ENCODE data around the gene SH2D1A.
"Not testable (repeated sequence)": the region's sequence is repeated elsewhere in the genome, so short reads cannot be mapped to it uniquely, and the experiment has no call there.

The SH2D1A gene

DNA sequence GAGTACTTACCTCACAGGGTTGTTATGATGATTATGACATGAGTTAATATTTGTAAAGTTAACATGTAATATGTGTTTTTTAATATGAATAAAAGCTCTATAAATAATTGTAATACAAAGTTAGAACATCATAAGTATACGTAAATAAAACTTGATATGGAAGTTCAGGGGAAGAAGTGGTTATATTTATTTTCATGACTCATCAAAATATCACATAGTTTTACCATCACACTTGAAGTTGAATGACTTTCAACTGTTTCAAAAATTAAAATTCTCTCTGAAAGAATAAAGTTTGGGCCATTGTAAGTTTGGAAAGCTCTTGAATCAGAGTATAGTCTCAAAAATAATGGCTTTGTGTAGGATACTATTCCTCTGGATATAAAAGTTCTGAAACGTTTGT, 8.3 kb downstream of the SH2D1A start:
- no peak for DNase-seq (ENCODE audit: low spot score)

DNA sequence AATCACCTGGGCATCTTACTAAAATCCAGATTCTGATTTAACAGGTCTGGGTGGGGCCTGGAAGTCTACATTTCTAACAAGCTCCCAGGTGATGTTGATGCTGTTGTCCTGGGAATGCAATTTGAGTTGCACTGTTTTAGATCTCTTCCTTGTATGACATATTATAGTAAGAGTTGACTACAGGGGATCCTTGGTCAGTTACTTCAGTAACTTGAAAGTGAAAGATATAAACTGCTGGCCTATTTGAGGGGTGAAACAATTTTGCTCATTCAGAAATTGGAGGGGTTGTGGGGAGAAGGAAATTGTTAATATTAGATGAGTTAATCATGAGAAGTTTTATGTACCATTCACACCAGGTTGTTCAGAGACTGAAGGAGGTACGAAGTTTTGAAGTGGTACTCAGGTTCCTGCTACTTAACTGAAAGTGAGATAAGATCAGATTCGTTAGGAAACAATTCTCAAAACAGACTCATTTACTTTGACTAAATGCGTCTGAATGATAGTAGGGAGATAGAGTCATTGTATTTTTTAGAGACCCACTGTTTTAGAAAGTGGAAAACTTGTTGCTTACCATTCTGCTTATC, 12.5 kb downstream of the SH2D1A start:
- no peak for DNase-seq (ENCODE audit: low spot score)

DNA sequence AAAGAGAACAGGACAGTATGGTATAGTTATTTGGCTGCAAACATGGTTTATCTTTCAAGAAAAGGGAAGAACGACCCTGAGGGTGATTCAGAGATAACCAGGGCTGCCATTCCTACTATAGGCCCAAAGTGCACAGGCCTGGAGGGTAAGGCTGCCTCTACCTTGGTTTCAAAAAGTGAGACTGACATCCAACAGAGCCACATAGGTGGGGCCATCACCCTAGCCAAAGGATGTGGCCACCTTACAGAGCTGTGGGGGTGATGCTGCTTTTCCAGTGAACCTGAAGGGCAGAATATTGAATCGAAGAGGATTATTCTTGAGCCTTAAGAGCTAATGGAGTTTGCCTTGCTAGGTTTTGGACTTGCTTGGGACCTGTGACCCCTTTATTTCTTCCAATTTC, 15.7 kb downstream of the SH2D1A start:
- DNase-seq (ENCODE audit: low spot score), result no peak

DNA sequence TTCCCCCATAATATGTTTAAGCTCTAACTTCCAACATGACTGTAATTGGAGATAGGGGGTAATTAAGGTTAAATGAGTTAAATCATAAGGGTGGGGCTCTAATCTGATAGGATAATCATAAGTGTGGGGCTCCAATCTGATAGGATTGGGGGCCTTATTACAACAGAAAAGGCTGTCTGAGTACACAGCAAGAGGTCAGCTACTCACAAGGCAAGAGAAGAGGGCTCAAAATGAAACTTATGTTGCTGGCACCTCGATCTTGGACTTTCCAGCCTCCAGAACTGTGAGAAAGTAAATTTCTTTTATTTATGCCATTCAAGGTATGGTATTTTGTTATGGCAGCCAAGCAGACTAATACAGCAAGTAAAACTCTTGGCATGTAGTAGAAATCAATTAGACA, 16.4 kb downstream of the SH2D1A start:
- no peak for DNase-seq (ENCODE audit: low spot score)

DNA sequence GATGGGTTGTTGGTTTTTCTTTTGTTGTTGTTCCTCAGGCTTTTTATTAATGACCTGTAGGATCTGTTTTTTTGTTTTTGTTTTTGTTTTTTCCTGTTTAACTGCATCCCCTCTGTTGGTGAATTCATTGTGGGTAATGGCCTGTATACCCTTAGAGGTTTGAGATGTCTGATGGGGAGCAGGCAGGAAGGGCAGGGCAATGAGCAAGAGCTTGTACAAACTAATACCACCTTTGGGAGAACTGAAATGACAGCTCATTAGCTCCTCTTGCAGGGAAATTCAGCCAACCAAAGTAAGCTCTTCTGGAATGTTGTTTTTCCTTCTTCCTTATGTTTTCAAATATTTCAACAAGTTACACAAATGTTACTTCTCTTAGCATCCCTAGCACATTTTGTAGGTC, 23.4 kb downstream of the SH2D1A start:
- DNase-seq (ENCODE audit: low spot score), result no peak

DNA sequence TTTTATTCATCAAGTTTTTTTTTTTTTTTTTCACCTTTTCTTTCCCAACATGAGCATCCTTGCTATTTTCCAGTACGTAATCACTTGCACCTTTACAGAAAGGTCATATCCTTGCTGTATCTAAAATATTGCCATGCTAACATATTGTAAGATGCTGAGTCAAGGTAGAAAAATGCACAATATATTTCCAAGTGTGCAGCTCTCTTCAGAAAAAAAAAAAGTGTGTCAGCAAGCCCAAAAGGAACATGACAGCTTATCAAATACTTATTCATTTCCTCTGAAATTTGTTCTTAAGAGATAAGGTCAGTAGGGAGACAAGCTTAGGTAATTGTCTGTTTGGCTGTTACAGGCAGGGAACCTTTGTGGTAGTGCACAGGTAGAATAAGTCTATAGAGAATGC, 27.0 kb downstream of the SH2D1A start:
- DNase-seq (ENCODE audit: low spot score), result no peak

DNA sequence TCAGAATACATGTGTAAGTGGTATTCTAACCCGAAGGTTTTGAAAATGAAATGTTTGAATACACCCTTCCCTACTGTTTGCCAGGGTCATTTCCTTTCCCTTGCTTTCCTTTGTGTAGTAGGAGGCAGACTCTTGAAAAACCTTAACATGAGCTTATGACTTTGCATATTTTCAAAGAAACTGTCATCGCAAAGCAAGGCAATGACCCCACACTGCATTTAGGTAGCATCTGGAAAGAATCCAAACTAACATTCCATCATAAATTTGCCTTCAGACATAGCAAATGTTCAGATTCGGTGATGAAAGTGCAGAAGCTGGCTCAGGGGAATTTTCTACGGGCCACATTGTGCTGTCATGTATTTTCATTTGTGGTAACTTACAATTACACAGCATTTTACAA, 32.3 kb downstream of the SH2D1A start:
- DNase-seq (ENCODE audit: low spot score), result no peak

DNA sequence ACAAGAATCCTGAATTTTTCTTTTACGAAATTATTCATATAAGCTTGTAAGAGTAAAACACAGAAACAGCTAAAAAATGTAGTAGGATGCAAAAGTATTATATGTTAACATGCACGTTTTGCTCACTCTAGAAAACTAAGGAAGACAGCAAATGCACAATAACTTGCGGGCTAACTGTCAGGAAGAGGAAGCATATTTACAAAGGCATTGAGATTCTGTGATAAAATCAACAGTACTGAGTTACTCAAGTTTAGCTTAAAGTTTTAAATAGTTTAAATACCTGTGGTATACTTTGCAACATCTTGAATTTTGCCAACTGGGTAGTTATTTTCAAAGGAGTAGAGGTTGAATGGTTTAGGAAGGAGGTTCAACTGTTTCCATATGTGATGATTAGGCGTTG, 37.0 kb downstream of the SH2D1A start:
- DNase-seq (ENCODE audit: low spot score), result no peak

DNA sequence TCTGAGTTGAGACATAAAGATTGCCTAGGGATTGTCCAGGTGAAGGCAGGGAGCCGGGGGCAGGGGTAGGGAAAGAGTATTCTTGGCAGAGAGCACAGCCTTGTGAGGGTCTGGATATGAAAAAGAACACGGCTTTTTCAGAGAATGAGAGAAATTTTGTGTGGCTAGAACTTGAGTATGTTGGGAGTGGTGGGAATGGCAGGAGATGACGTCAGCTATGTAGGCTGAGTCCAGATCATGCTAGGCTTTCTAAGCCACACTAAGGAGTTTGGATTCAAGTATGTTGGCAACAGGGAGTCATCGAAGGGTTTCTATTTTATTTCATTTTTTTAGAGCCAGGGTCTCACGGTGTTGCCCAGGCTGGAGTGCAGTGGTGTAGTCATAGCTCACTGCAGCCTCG, 40.0 kb downstream of the SH2D1A start:
- DNase-seq (ENCODE audit: low spot score), result no peak

DNA sequence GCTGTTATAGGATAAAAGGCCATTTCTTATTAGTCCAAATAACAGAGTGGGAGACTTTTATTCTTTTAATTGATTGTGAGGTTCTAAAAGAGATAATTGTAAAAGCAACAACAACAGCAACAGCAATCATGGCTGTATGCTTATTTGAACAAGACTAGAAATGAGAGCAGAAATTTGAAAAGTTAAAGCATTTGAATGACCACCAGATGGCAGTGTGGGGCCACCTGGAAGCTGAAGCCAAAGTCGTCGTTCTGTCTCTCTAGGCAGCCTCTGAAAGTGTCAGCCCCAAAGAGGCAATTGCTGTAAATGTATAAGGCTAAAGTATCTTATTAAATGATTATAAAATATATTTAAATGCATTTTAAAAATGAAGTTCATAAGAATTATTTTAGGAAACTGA, 42.2 kb downstream of the SH2D1A start:
- peak; percentile 10 for DNase-seq (ENCODE audit: low spot score)

DNA sequence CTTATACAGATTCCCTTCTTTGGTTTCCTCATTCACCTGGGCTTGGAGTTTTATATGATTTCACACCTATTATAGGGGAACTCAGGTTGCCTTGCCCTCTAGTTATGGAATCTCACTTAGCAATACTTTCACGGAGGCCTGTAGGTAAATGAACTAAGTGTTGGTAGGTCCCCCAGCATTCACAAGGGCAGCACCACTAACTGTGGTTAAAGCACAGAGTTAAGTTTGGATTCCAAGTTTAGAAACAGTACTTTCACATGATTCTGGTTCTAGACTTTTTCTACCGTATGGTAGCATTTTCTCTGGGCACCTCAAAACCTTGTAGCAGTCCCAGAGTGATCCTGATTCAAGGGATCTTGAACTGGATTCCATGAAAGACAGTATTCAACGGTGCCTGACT, 46.4 kb downstream of the SH2D1A start:
- no peak for DNase-seq (ENCODE audit: low spot score)

DNA sequence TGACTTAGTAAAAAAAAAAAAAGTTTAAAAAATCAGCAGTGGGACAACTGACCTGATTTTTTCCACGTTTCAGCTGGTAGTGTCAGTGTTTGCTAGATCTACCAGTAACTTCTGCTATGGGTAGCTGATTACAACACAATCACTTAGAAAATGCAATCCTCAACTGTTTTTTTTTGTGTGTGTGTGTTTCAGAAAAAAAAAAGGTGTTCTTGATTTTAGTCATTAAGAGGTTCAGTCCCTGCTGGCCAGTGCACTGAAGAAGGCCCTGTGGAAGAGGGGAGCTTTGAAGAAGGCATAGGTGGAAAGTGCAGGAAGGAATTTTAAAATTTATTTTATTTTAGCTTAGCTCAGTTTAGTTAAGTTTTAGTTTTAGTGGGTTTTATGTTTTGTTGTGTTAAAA, 46.9 kb downstream of the SH2D1A start:
- DNase-seq (ENCODE audit: low spot score), result no peak

DNA sequence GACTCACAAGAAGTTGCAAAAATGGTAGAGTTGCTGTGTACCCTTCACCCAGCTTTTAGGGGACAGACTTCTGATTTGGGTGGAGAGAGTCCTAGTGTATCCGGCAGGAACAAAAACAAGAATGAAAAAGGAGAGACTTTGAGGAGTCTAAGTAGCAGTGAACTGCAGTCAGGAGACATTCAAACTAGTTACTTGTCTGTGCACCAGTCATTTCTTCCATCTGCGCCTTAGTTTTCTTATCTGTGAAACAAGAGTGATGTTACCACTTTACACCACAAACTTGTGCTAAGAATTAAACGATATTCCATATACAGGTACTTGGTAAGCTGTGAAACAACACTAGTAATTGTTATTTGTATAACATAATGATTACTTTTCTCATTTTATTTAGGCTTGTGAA, 47.3 kb downstream of the SH2D1A start:
- no peak for DNase-seq (ENCODE audit: low spot score)

DNA sequence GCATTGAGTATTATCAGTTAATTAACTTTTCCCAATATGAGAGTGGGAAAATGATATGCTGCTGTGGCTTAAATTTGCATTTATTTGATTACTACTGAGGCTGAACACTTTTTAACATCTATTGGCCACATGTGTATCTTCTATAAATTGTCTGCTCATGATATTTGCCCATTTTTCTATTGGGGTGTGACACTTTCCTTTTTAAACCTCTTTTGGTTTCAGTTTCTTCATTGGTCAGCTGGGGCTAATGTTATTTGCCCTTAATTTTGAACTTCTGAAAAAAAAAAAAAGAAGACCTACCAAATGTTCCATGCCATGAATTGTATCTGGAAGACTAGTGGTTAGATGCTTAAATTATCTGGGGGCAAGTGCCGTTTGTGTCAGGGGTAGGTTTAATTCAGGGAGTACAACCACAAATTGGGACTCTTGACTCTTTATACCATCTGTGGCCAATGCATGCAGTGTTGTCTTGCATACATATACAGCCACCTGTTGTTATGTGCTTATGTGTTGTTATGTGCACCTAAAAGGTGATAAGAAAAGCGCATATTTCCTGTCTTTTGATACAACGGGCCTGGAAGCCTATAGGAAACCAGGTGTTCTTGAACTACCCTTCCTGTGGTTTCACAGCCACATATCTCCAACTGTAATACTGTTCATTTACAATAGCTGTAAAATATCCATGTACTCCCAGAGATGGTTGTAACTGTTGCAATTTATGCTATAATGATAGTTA, 49.0 kb downstream of the SH2D1A start:
- DNase-seq (ENCODE audit: low spot score), result no peak

DNA sequence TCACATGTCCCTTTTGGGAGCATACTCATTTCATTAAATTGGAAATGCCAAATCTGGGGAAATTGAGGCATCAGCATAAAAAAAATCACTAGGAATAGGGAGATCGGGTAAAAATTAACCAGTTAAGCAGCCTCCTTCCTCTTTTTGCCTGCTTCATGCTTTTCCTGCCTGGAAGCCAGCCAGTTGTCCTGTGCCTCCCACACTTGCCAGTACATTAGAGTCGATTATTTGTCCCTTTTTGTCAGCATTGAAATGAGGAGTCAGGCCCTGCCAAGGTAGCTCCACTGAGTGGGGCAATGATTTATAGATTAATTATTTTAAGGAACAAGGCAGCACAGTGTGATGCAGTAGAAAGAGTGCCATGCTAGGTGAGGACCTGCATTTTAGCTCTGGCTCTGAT, 55.3 kb downstream of the SH2D1A start:
- DNase-seq (ENCODE audit: low spot score), result no peak

DNA sequence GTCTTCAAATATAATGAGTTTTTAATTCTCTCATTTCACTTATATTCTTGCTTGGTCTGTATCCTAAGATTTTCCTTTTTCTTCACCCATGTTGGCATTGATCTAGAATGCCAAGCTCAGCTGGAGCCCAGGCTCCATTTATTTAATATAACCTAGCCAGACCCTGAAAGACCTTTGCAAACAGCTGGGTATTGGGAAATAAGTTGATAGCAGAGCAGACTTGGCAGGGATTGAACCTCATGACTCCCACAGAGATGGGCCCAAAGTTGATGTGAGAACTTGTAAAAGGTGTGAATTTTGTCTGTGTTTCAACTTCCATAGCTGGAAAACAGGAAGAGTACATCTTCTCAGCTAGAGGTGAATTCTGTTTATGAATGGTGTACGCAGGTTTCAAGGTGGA, 59.5 kb downstream of the SH2D1A start:
- no peak for DNase-seq (ENCODE audit: low spot score)

DNA sequence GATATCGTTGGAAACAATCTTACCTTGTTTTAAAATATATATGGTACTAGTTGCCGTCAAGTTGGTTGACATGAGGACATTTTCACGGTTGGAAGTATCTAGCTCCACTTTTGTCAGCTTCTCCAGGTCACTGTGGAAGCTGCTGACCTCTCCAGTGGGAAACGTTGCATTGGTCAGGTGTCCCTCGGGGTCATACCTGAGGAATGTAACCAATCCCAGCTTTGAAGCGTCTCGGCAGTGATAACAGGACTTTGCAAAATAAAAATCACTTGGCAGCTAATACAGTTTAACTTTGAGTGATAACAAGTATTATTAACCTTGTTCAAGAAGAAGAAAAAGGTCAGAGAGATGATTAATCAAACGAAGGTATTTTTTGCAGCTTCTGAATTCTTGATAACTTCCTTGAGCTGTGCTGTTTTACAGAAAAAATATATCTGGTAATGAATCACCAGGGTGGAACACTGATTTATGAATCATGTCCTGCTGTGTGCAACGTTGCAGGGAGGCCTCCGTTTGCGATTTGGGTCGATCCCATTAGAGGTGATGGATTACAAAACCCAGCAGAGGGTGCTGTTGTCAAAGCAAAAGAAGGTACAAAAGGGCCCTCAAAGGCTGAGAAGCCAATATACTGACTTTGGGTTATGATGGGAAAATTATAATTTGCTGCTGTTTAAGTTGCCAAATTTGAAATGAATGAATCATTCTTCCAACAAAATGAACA, 60.1 kb downstream of the SH2D1A start:
- peak; percentile 23 for DNase-seq (ENCODE audit: low spot score)

DNA sequence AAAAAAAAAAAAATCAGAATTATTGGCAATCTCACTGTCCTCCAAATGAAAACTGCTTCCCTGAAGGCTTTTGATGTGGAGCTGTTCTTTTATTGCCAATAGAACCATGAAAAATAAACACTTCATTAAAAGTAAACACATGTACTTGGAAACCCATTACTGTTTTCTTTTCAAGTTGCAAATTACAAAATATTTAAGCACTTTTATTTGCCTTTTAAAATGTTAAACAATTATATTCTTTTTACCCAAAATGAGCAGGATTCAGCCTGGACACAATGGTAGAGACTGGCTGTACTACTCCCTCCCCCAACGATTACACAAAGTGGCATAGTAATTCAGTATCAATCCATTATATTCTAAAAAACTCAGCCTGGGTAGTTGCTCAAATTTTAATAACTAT, 60.9 kb downstream of the SH2D1A start:
- DNase-seq (ENCODE audit: low spot score), result no peak

DNA sequence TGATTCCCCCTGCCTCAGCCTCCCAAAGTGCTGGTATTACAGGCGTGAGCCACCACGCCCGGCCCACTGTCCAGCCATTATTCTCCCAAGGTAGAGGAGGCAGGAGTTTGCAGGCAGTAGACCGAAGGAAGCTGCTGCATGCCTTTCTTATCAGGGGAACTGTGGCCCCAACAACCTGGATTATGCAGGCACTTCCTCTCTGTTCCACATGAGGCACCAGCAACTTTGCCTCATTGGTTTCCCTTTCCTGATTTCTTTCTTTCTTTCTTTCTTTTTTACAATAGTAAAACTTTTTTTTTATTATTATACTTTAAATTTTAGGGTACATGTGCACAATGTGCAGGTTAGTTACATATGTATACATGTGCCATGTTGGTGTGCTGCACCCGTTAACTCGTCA, 62.0 kb downstream of the SH2D1A start:
- not testable (repeated sequence) for DNase-seq (ENCODE audit: low spot score)

DNA sequence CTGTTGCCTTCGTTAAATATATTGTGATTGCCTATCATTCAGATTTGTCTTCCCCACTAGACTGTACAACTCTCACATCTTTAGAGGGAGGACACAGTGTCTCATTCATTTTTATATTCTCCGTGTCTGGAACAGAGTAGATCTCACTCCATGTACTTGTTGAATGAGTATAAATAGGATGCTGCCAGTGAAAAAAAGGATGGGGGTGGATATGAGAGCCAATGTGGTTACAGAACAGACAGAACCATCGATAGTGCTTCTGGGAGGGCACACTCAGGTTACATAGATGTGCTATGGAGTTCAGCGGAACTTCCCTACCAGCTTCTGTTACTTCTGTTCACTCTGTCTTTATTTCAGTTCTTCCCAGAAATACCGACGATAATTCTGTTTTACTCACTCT, 66.9 kb downstream of the SH2D1A start:
- DNase-seq (ENCODE audit: low spot score), result no peak

DNA sequence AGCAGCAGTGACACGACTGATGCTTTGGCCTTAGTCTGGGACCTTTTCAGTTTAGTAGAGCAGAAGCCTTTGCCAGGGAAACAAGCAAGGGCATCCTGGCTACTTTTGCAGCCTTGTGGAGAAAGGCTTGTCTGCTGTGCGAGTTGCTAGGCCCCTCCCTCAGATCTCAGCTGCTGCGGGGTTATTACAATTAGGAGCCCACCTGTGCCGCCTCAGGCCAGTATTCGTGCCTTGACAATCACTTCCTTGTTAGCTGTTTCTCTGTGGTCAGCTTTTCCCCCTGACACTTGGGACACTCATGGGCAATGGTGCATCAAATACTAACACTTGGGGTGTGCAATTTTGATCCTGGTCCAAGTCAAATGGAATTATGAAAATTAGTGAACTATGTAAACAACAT, 67.9 kb downstream of the SH2D1A start:
- no peak for DNase-seq (ENCODE audit: low spot score)

DNA sequence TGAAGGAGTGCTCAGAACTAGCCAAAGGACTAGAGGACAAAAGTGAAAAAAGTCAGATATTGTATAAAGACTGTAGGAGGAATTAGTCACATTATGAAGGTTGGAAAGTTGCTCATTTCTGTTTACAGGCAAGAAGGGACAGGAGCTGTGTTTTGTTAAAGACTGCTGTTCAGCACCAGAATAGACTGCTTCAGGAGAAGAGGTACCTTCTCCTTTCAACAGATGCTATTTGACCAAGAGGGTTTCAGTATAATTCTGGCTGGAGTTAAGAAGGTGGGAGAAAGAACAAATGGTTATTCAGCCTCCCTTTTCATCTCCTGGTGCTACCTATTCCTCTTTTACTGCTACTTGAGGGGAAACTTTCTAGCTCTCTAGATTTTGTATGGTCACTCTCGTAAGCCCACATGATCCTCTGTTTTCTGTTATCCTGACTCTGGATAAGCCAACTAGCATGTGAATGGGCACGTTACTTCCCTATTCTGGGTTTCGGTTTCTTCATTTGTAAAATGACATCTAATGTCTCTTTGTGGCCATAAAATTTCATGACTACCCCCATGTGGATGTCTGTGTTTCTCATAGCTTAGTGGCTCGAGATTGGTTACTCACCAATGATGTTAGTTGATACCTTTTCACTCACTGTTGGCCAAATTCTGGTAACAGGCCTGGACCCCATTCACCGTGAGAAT, 68.9 kb downstream of the SH2D1A start:
- no peak for DNase-seq (ENCODE audit: low spot score)
